Measurements from ENCODE around the gene ZWILCH. TPM values are rescaled to one million over a fixed set of nuclear protein-coding genes. Genes with fewer than 3 reads are reported as not detected.
"Not testable (repeated sequence)": the region's sequence is repeated elsewhere in the genome, so short reads cannot be mapped to it uniquely, and the experiment has no call there.

ZWILCH gene
- total and polyA plus RNA-seq, 2 donors (not counting 1 experiment from before 2014, with no cell fraction given) = 14.5 to 25.4 TPM

DNA sequence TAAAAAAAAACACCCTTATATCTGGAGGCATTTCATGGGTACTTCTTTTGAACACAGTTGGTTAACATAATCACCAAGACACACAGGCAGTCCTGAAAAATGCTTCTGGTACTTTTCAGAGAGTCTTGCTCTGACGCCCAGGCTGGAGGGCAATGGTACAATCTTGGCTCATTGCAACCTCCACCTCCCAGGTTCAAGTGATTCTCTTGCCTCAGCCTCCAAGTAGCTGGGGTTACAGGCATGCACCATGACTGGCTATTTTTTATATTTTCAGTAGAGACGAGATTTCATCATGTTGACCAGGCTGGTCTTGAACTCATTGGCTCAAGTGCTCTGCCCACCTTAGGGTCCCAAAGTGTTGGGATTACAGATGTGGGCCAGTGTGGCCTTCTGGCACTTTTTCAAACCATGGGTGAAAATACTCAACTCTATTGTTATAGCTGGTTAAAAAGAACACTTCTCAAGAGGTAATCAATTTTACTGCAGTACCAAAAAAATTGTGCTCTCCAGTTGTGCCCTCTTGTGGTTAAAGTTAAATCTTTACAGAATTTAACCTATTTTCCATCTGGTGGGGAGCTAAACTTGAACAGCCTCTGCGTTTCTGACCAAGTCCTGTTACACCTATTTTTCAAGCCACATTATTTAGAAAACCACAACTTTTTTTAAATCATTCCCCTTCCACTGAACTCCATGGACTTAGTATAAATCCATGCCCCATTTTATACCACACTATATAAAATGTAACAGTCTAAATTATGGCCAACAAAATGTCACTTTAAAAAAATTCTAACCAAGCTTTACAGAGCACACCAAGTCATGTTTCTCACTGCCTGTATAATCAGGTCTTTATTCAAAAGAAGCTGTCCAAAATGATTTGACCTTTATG is 6.4 kb upstream of the ZWILCH start:
- Histone ChIP-seq H3K4me3 (replicated peaks in 1 of 4; ENCODE audit: control extremely low read depth in 1 of 4, insufficient read depth in 1 of 4, low read depth in 3 of 4, low read length in 4 of 4) (no peak overlapping the region), H3K27ac (ENCODE audit: insufficient read depth, low read length) (peak overlapping the region; percentile 11), H3K27me3 (ENCODE audit: control insufficient read depth, insufficient read depth, low read length) (no peaks in the 10 kb centered on the region), H3K9ac (ENCODE audit: insufficient read depth, low read length) (no peak overlapping the region), H3K4me1 (ENCODE audit: control insufficient read depth, extremely low read depth, insufficient read depth, low read length) (peaks cover 2% of the 10 kb centered on the region), H3K9me3 (ENCODE audit: control insufficient read depth, insufficient read depth, low read depth, low read length) (no peaks in the 10 kb centered on the region), H3K79me2 (ENCODE audit: control insufficient read depth, insufficient read depth, low read length) (peaks cover 44% of the 10 kb centered on the region), H3K4me2 (ENCODE audit: extremely low read depth, insufficient read depth, low read length) (no peak overlapping the region), H4K20me1 (ENCODE audit: control insufficient read depth, extremely low read depth, insufficient read depth, low read length) (no peaks in the 10 kb centered on the region), H3K36me3 (ENCODE audit: control insufficient read depth, insufficient read depth, low read length) (peaks cover 19% of the 10 kb centered on the region), H2AFZ (ENCODE audit: low read length) (no peak overlapping the region)
- DNase-seq (ENCODE audit: low read depth in 2 of 2) = peak; percentile 21 to 70
- TF ChIP-seq EZH2 (IDR thresholded peaks at IDR 0.05; ENCODE audit: low read length, missing control alignments) = no peak
- TF ChIP-seq, protein P1, sequence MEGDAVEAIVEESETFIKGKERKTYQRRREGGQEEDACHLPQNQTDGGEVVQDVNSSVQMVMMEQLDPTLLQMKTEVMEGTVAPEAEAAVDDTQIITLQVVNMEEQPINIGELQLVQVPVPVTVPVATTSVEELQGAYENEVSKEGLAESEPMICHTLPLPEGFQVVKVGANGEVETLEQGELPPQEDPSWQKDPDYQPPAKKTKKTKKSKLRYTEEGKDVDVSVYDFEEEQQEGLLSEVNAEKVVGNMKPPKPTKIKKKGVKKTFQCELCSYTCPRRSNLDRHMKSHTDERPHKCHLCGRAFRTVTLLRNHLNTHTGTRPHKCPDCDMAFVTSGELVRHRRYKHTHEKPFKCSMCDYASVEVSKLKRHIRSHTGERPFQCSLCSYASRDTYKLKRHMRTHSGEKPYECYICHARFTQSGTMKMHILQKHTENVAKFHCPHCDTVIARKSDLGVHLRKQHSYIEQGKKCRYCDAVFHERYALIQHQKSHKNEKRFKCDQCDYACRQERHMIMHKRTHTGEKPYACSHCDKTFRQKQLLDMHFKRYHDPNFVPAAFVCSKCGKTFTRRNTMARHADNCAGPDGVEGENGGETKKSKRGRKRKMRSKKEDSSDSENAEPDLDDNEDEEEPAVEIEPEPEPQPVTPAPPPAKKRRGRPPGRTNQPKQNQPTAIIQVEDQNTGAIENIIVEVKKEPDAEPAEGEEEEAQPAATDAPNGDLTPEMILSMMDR (conservative IDR thresholded peaks at IDR 0.05 in 1 of 2, IDR thresholded peaks at IDR 0.05 in 1 of 2; ENCODE audit: low read depth in 1 of 2, low read length in 2 of 2) = peak; percentile 24 to 35

DNA sequence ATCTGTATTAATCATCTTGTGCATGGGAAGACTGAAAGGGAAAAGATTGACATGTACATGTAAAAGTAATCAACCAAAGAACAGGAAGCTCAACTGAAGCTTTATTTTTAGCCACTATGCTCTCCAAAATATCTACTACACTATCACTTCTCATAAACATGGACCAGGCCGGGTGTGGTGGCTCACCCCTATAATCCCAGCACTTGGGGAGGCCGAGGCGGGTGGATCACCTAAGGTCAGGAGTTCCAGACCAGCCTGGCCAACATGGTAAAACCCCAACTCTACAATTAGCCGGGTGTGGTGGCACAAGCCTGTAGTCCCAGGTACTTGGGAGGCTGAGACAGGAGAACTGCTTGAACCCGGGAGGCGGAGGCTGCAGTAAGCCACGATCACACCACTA is 4.8 kb upstream of the ZWILCH start:
- DNase-seq (ENCODE audit: low read depth in 2 of 2); H3K27me3 ChIP-seq (ENCODE audit: control insufficient read depth, insufficient read depth, low read length); H3K9me3 ChIP-seq (ENCODE audit: control insufficient read depth, insufficient read depth, low read depth, low read length); H2AFZ ChIP-seq (ENCODE audit: low read length); H3K9ac ChIP-seq (ENCODE audit: insufficient read depth, low read length); H3K4me3 ChIP-seq (replicated peaks in 1 of 4; ENCODE audit: control extremely low read depth in 1 of 4, insufficient read depth in 1 of 4, low read depth in 3 of 4, low read length in 4 of 4); H4K20me1 ChIP-seq (ENCODE audit: control insufficient read depth, extremely low read depth, insufficient read depth, low read length); H3K27ac ChIP-seq (ENCODE audit: insufficient read depth, low read length); H3K4me1 ChIP-seq (ENCODE audit: control insufficient read depth, extremely low read depth, insufficient read depth, low read length); H3K4me2 ChIP-seq (ENCODE audit: extremely low read depth, insufficient read depth, low read length): not testable (repeated sequence)
- peaks cover 18% of the 10 kb centered on the region for H3K36me3 ChIP-seq (ENCODE audit: control insufficient read depth, insufficient read depth, low read length)
- H3K79me2 ChIP-seq (ENCODE audit: control insufficient read depth, insufficient read depth, low read length) = peaks cover 55% of the 10 kb centered on the region

DNA sequence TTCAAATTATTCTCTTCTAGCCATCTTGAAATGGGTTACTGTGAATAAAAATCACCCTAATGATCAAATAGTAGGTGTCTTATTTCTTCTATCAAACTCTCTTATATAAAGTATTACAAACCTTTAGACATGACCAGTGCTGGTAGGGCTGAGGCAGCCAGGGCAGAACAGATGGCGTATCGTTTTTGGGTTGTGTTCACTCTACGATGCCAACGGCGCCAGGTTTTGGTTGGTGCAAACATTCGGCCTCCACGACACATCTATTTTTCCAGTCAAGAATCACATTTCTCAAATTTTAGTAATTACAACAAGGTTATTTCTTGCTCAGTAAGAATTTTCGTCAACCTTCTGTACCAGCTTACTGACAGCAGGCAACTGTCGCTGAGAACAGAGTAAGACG is 2.6 kb upstream of the ZWILCH start:
- peak overlapping the region; percentile 81 for H3K4me2 ChIP-seq (ENCODE audit: extremely low read depth, insufficient read depth, low read length)
- H3K27me3 ChIP-seq (ENCODE audit: control insufficient read depth, insufficient read depth, low read length) = no peaks in the 10 kb centered on the region
- H3K79me2 ChIP-seq (ENCODE audit: control insufficient read depth, insufficient read depth, low read length) = peaks cover 66% of the 10 kb centered on the region
- peak overlapping the region; percentile 40 for H3K27ac ChIP-seq (ENCODE audit: insufficient read depth, low read length)
- H3K9ac ChIP-seq (ENCODE audit: insufficient read depth, low read length) = no peak overlapping the region
- TF ChIP-seq, protein P1 (conservative IDR thresholded peaks at IDR 0.05 in 1 of 2, IDR thresholded peaks at IDR 0.05 in 1 of 2; ENCODE audit: low read depth in 1 of 2, low read length in 2 of 2) = no peak
- no peak for TF ChIP-seq EZH2 (IDR thresholded peaks at IDR 0.05; ENCODE audit: low read length, missing control alignments)
- H3K9me3 ChIP-seq (ENCODE audit: control insufficient read depth, insufficient read depth, low read depth, low read length) = no peaks in the 10 kb centered on the region
- no peaks in the 10 kb centered on the region for H4K20me1 ChIP-seq (ENCODE audit: control insufficient read depth, extremely low read depth, insufficient read depth, low read length)
- H3K36me3 ChIP-seq (ENCODE audit: control insufficient read depth, insufficient read depth, low read length) = peaks cover 18% of the 10 kb centered on the region
- H3K4me1 ChIP-seq (ENCODE audit: control insufficient read depth, extremely low read depth, insufficient read depth, low read length) = no peaks in the 10 kb centered on the region
- H2AFZ ChIP-seq (ENCODE audit: low read length) = no peak overlapping the region
- H3K4me3 ChIP-seq (replicated peaks in 1 of 4; ENCODE audit: control extremely low read depth in 1 of 4, insufficient read depth in 1 of 4, low read depth in 3 of 4, low read length in 4 of 4) = peak overlapping the region; percentile 63 to 98 (median 77)
- DNase-seq (ENCODE audit: low read depth in 2 of 2) = no peak

DNA sequence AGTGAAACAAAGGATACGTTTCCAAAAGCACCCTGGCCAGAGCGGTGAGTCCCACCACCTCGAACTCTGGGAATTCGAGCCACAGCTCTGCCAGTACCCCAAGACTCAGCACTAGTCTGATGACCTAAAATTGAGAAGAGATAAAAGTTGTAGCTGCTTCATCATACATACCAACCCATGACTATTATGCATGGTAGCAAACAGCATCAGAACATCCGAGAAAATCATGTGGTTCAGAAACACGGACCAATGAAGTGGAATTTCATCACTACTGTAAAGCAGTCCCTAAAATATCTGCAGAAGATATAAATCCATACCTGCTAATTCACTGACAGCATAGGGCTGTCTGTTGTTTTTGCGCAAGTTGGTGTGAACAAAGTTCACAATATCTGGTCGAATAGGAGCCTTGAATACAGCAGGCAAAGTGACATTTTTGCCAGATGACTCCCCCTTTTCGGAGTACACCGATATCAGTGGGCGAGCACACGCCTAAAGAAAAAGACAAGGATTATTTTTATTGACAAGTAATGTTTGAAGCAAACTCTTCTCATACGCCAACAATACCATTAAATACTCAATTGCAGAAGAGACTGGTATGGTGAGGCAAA is 2.0 kb upstream of the ZWILCH start:
- not testable (repeated sequence) for H4K20me1 ChIP-seq (ENCODE audit: control insufficient read depth, extremely low read depth, insufficient read depth, low read length)
- peak; percentile 20 to 53 for DNase-seq (ENCODE audit: low read depth in 2 of 2)

More for the DNA sequence above, 2.0 kb upstream of the ZWILCH start:
- Histone ChIP-seq H3K4me2 (ENCODE audit: extremely low read depth, insufficient read depth, low read length) (peak overlapping the region; percentile 81), H3K9ac (ENCODE audit: insufficient read depth, low read length) (peak overlapping the region; percentile 75), H3K36me3 (ENCODE audit: control insufficient read depth, insufficient read depth, low read length) (peaks cover 18% of the 10 kb centered on the region), H3K4me3 (replicated peaks in 1 of 4; ENCODE audit: control extremely low read depth in 1 of 4, insufficient read depth in 1 of 4, low read depth in 3 of 4, low read length in 4 of 4) (peak overlapping the region; percentile 63 to 98 (median 77)), H3K27ac (ENCODE audit: insufficient read depth, low read length) (peak overlapping the region; percentile 90), H3K79me2 (ENCODE audit: control insufficient read depth, insufficient read depth, low read length) (peaks cover 68% of the 10 kb centered on the region)
- H2AFZ ChIP-seq (ENCODE audit: low read length); H3K9me3 ChIP-seq (ENCODE audit: control insufficient read depth, insufficient read depth, low read depth, low read length); H3K4me1 ChIP-seq (ENCODE audit: control insufficient read depth, extremely low read depth, insufficient read depth, low read length); H3K27me3 ChIP-seq (ENCODE audit: control insufficient read depth, insufficient read depth, low read length): not testable (repeated sequence)
